DOHH2 (cell line): ENCODE measurements around the gene ARMCX2.
"Not testable (repeated sequence)": the region's sequence is repeated elsewhere in the genome, so short reads cannot be mapped to it uniquely, and the experiment has no call there.

ENCODE experiments used
- H3F3A ChIP-seq: fragments of 200-600 bp; sonication (generic), shearing (Covaris generic); 2 replicates; pipeline ENCODE4 v1.6.0; 2016; ENCODE audit warnings: antibody characterized with exemption, mild to moderate bottlenecking; ENCODE audit not compliant: control insufficient read depth, insufficient read depth
- H3K27ac ChIP-seq: fragments of 200-600 bp; sonication (generic); 2 replicates; pipeline ENCODE4 v1.5.1; 2014; ENCODE audit warnings: low read depth, mild to moderate bottlenecking, low read length, moderate library complexity
- H3K27me3 ChIP-seq: fragments of 200-600 bp; sonication (generic); 2 replicates; pipeline ENCODE4 v1.6.1; 2014; ENCODE audit warnings: mild to moderate bottlenecking, low read length, mixed read lengths; ENCODE audit not compliant: control insufficient read depth
- H3K36me3 ChIP-seq: fragments of 200-600 bp; sonication (generic); 2 replicates; pipeline ENCODE4 v1.6.1; 2014; ENCODE audit warnings: mild to moderate bottlenecking, low read length, moderate library complexity, mixed read lengths; ENCODE audit not compliant: control insufficient read depth
- H3K4me1 ChIP-seq: fragments of 200-600 bp; sonication (generic); 2 replicates; pipeline ENCODE4 v1.6.1; 2014; ENCODE audit warnings: mild to moderate bottlenecking, low read length, mixed read lengths; ENCODE audit not compliant: control insufficient read depth
- H3K4me2 ChIP-seq: fragments of 200-600 bp; sonication (generic); 2 replicates; pipeline ENCODE4 v1.6.0; 2014; ENCODE audit warnings: mild to moderate bottlenecking, low read length, moderate library complexity
- H3K4me3 ChIP-seq: fragments of 200-600 bp; sonication (generic); 2 replicates; pipeline ENCODE4 v1.5.1; 2014; ENCODE audit warnings: mild to moderate bottlenecking, low read length, mixed read lengths
- H3K79me2 ChIP-seq: fragments of 200-600 bp; sonication (generic); 2 replicates; pipeline ENCODE4 v1.6.1; 2014; ENCODE audit warnings: mild to moderate bottlenecking, low read length, mixed read lengths; ENCODE audit not compliant: control insufficient read depth
- H3K9me2 ChIP-seq: fragments of 200-600 bp; sonication (generic); replicated peaks from 2 replicates; pipeline ENCODE4 v1.6.1; 2014; ENCODE audit warnings: mild to moderate bottlenecking, low read length, mixed read lengths; ENCODE audit not compliant: control insufficient read depth
- H3K9me3 ChIP-seq: fragments of 200-600 bp; sonication (generic); 2 replicates; pipeline ENCODE4 v1.6.1; 2014; ENCODE audit warnings: antibody characterized with exemption, low read length, mixed read lengths; ENCODE audit not compliant: control insufficient read depth, insufficient read depth
- H4K20me1 ChIP-seq: fragments of 200-600 bp; sonication (generic); 2 replicates; pipeline ENCODE4 v1.6.0; 2014; ENCODE audit warnings: low read depth, mild to moderate bottlenecking, antibody characterized with exemption, low read length, moderate library complexity; ENCODE audit not compliant: control insufficient read depth, insufficient read depth
- CTCF ChIP-seq: fragments of 200-600 bp; sonication (generic); IDR thresholded peaks from one replicate; pipeline ENCODE4 v1.5.1; 2014; ENCODE audit warnings: antibody characterized with exemption, mild to moderate bottlenecking, low read depth, low read length; ENCODE audit not compliant: poor library complexity, severe bottlenecking
- EZH2phosphoT487 ChIP-seq: fragments of 200-600 bp; sonication (generic); IDR thresholded peaks from 2 replicates; pipeline ENCODE4 v1.6.1; 2017; ENCODE audit warnings: borderline replicate concordance, mild to moderate bottlenecking, antibody characterized with exemption, low read length, moderate library complexity, mixed read lengths

The ARMCX2 gene

GRCh38 chrX:101655534-101655933 is 4.1 kb downstream of the ARMCX2 start:
- Histone ChIP-seq H3K27ac (no peak overlapping the region), H4K20me1 (no peaks in the 10 kb centered on the region), H3K79me2 (no peaks in the 10 kb centered on the region), H3K4me2 (no peak overlapping the region), H3K27me3 (no peaks in the 10 kb centered on the region), H3F3A (no peaks in the 10 kb centered on the region), H3K9me3 (no peaks in the 10 kb centered on the region), H3K4me3 (no peak overlapping the region), H3K4me1 (peaks cover 7% of the 10 kb centered on the region), H3K9me2 (no peaks in the 10 kb centered on the region), H3K36me3 (no peaks in the 10 kb centered on the region)
- TF ChIP-seq CTCF (no peak), EZH2phosphoT487 (no peak)

GRCh38 chrX:101647716-101648115 is 11.9 kb downstream of the ARMCX2 start:
- not testable (repeated sequence) for H3F3A ChIP-seq, H3K27ac ChIP-seq, H3K4me1 ChIP-seq, H3K4me3 ChIP-seq, H3K27me3 ChIP-seq, H3K79me2 ChIP-seq, H3K9me2 ChIP-seq, H3K4me2 ChIP-seq, H3K9me3 ChIP-seq, H4K20me1 ChIP-seq, H3K36me3 ChIP-seq

GRCh38 chrX:101642093-101642492 is 17.6 kb downstream of the ARMCX2 start:
- Histone ChIP-seq H3K27ac (no peak overlapping the region), H3K9me2 (no peaks in the 10 kb centered on the region), H3F3A (no peaks in the 10 kb centered on the region), H3K79me2 (no peaks in the 10 kb centered on the region), H3K4me2 (no peak overlapping the region), H3K36me3 (no peaks in the 10 kb centered on the region), H4K20me1 (no peaks in the 10 kb centered on the region), H3K27me3 (no peaks in the 10 kb centered on the region), H3K9me3 (no peaks in the 10 kb centered on the region), H3K4me1 (no peaks in the 10 kb centered on the region), H3K4me3 (no peak overlapping the region)
- TF ChIP-seq CTCF: no peak
- no peak for TF ChIP-seq EZH2phosphoT487

- no peak overlapping the region for H3K4me3 ChIP-seq
- TF ChIP-seq CTCF: no peak
- TF ChIP-seq EZH2phosphoT487: no peak
- H3K9me2 ChIP-seq: no peaks in the 10 kb centered on the region
Observed at GRCh38 chrX:101639583-101639982, 20.1 kb downstream of the ARMCX2 start.

More at GRCh38 chrX:101639583-101639982, 20.1 kb downstream of the ARMCX2 start:
- H3K4me1 ChIP-seq: no peaks in the 10 kb centered on the region
- H3K27me3 ChIP-seq: no peaks in the 10 kb centered on the region
- no peaks in the 10 kb centered on the region for H3K9me3 ChIP-seq
- H4K20me1 ChIP-seq: no peaks in the 10 kb centered on the region
- H3K4me2 ChIP-seq: no peak overlapping the region
- no peak overlapping the region for H3K27ac ChIP-seq
- H3F3A ChIP-seq: no peaks in the 10 kb centered on the region
- H3K79me2 ChIP-seq: no peaks in the 10 kb centered on the region
- no peaks in the 10 kb centered on the region for H3K36me3 ChIP-seq
